Tibial nerve (tissue), 4 donors: ENCODE results near the gene SH3D21. TPM values are rescaled to one million over a fixed set of nuclear protein-coding genes. Genes with fewer than 3 reads are reported as not detected.
A peak's percentile ranks its signal among the peaks of the same experiment; 100 is the strongest.

Source experiments
- DNase-seq, 2 donors: peaks; one replicate each; pipeline ENCODE4 v3.0.0-alpha.2; 2019; ENCODE audit warnings: low spot score in 2 of 2
- H3K27ac ChIP-seq, 4 donors: fragments of 200-600 bp; sonication (generic) in 3 of 4; one replicate each; pipeline ENCODE4 v1.5.1; 2017 to 2019; ENCODE audit warnings: mild to moderate bottlenecking in 1 of 4
- H3K27me3 ChIP-seq, 2 donors: fragments of 200-600 bp; sonication (generic) in 1 of 2; one replicate each; pipeline versions ENCODE4 v1.5.1 to v1.6.0; 2017 to 2019
- H3K36me3 ChIP-seq, 3 donors: fragments of 200-600 bp; sonication (generic); one replicate each; pipeline ENCODE4 v1.5.1; 2018 to 2019
- H3K4me1 ChIP-seq, 4 donors: fragments of 200-600 bp; sonication (generic) in 3 of 4; one replicate each; pipeline ENCODE4 v1.5.1; 2017 to 2019
- H3K4me3 ChIP-seq, 4 donors: fragments of 200-600 bp; sonication (generic) in 3 of 4; one replicate each; pipeline ENCODE4 v1.5.1; 2017 to 2019; ENCODE audit warnings: mild to moderate bottlenecking in 1 of 4, moderate library complexity in 1 of 4
- H3K9me3 ChIP-seq, 4 donors: fragments of 200-600 bp; sonication (generic) in 3 of 4; one replicate each; pipeline ENCODE4 v1.5.1; 2017 to 2019
- CTCF ChIP-seq, 5 experiments: fragments of 200-600 bp in 3 of 5; fragments of 450-650 bp in 2 of 5; sonication (generic) in 3 of 5; IDR thresholded peaks; one replicate each; pipeline ENCODE4 v1.5.1; 2016 to 2019; ENCODE audit warnings: antibody characterized with exemption in 5 of 5, mild to moderate bottlenecking in 3 of 5, moderate library complexity in 2 of 5
- EP300 ChIP-seq, 2 donors: sonication (generic); formaldehyde crosslinking; IDR thresholded peaks; one replicate each; pipeline ENCODE4 v1.6.1; 2017; ENCODE audit warnings: antibody characterized with exemption in 2 of 2, mild to moderate bottlenecking in 1 of 2
- POLR2A ChIP-seq, 2 donors: fragments of 450-650 bp; IDR thresholded peaks; one replicate each; pipeline ENCODE4 v1.6.1; 2017; ENCODE audit warnings: antibody characterized with exemption in 2 of 2, mild to moderate bottlenecking in 2 of 2, moderate library complexity in 2 of 2
- WGBS, 2 donors: methylation state at CpG; one replicate each; pipeline ENCODE4 v1.1.5; 2018; 5-methylcytosine and 5-hydroxymethylcytosine counted together
- total RNA-seq, 4 donors: library from RNA; depleted of rRNA; stranded (reverse); fragments of >200 nt; gene quantifications; one replicate each; pipeline ENCODE4 v1.1.0, GENCODE V29; 2016

SH3D21 gene
- total RNA-seq, 4 donors from 2014 or later = 1.5 to 4.1 (median 2.4) TPM

DNA sequence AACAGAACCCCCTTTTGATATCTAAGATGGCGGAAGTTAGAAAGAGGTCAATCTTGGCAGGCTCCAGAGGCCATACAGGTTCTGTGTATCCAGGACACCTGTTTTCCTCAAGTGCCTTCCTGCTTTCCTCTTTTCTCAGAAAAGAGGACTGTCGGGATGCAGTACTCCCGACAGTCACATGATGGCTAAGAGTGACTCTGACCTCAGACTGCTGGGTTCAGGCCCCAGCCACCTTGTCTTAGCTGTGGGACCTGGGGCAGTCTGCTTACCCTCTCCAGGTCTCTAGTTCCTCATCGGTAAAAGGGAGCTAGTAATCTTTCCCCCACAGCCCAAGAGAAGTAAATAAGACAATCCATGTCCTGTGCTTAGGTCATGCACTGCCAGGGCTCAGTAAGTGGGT, 49.6 kb downstream of the SH3D21 start:
- peaks cover 2 to 60% (median 11%) of the 10 kb centered on the region in 3 donors for H3K36me3 ChIP-seq
- peaks cover 0 to 27% (median 21%) of the 10 kb centered on the region in 4 donors for H3K4me1 ChIP-seq
- TF ChIP-seq CTCF (IDR thresholded peaks at IDR 0.05) = no peak
- no peak for TF ChIP-seq EP300 (IDR thresholded peaks at IDR 0.05)
- TF ChIP-seq POLR2A (IDR thresholded peaks at IDR 0.05) = no peak
- H3K4me3 ChIP-seq = no peak overlapping the region
- WGBS, 2 donors = 68 to 73% methylated on average over 4 of the region's 4 CpGs
- no peaks in the 10 kb centered on the region for H3K9me3 ChIP-seq
- no peaks in the 10 kb centered on the region for H3K27me3 ChIP-seq
- DNase-seq = no peak
- H3K27ac ChIP-seq = no peak overlapping the region

DNA sequence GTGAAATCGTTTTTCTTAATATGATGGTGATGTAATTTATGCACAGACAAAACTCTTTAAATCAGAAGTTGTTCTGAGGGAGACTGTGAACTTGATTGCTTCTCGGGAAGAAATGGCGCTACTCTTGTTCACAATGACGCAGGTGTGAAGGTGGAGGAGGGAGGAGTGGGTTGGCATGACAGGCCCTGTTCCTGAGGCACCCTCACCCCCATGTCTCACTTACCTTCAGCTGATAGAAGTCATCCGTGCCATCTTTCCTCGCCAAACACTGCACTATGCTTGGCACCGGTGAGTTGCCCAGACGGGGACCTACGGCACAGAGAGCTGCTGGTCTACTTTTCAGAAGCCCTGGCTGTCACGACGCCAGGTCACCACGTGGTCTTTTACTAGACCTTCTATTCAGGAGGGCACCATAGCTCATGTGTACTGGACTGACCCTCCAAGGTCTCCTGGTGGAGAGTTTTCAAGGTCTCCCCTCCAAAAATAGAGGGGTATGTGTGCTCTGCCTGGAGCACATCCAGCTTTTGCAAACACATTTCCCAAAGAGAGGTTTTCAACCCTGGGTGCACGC, 52.4 kb downstream of the SH3D21 start:
- peaks cover 0 to 3% (median 0%) of the 10 kb centered on the region in 4 donors for H3K4me1 ChIP-seq
- WGBS, 2 donors = 90 to 92% methylated on average over 13 of the region's 13 CpGs
- no peak for DNase-seq
- no peak overlapping the region for H3K27ac ChIP-seq
- no peak for TF ChIP-seq POLR2A (IDR thresholded peaks at IDR 0.05)
- no peak for TF ChIP-seq EP300 (IDR thresholded peaks at IDR 0.05)
- TF ChIP-seq CTCF (IDR thresholded peaks at IDR 0.05) = no peak
- no peaks in the 10 kb centered on the region for H3K9me3 ChIP-seq
- H3K27me3 ChIP-seq = no peaks in the 10 kb centered on the region
- H3K4me3 ChIP-seq = no peak overlapping the region
- H3K36me3 ChIP-seq = peaks cover 2 to 82% (median 15%) of the 10 kb centered on the region in 3 donors

DNA sequence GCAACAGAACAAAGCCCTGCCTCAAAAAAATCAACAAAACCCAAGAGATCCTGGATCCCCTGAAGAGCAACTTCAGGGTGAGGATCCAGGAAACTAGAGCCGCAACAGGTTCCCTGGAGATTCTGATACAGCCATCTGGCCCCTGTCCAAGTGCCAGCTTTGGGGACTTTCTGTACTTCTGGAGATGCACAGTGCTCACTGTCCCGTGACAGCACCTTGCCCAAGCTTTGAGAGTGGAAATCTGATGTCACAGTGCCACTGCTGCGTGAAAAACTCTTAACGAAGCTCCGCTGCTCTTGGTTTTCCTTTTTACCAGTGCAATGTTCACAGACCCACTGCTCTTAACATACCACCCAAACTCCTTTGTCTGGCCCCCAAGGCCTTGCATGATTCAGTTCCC, 53.2 kb downstream of the SH3D21 start:
- Histone ChIP-seq H3K27ac (no peak overlapping the region), H3K4me1 (peaks cover 0 to 3% (median 0%) of the 10 kb centered on the region in 4 donors), H3K4me3 (no peak overlapping the region), H3K27me3 (no peaks in the 10 kb centered on the region), H3K36me3 (peaks cover 1 to 74% (median 9%) of the 10 kb centered on the region in 3 donors), H3K9me3 (no peaks in the 10 kb centered on the region)
- DNase-seq = no peak
- 93 to 94% methylated on average over 5 of the region's 5 CpGs for WGBS, 2 donors
- TF ChIP-seq CTCF (IDR thresholded peaks at IDR 0.05) (no peak), POLR2A (IDR thresholded peaks at IDR 0.05) (no peak), EP300 (IDR thresholded peaks at IDR 0.05) (no peak)

GRCh38 chr1:36359911-36360550, 53.9 kb downstream of the SH3D21 start:
- WGBS, 2 donors = 84 to 85% methylated on average over 6 of the region's 6 CpGs
- Histone ChIP-seq H3K9me3 (no peaks in the 10 kb centered on the region), H3K4me1 (peaks cover 0 to 5% (median under 1%) of the 10 kb centered on the region in 4 donors), H3K36me3 (peaks cover 0 to 67% (median 5%) of the 10 kb centered on the region in 3 donors), H3K27me3 (no peaks in the 10 kb centered on the region), H3K27ac (no peak overlapping the region), H3K4me3 (no peak overlapping the region)
- no peak for DNase-seq
- no peak for TF ChIP-seq EP300 (IDR thresholded peaks at IDR 0.05)
- TF ChIP-seq CTCF (IDR thresholded peaks at IDR 0.05) = no peak
- TF ChIP-seq POLR2A (IDR thresholded peaks at IDR 0.05) = no peak

DNA sequence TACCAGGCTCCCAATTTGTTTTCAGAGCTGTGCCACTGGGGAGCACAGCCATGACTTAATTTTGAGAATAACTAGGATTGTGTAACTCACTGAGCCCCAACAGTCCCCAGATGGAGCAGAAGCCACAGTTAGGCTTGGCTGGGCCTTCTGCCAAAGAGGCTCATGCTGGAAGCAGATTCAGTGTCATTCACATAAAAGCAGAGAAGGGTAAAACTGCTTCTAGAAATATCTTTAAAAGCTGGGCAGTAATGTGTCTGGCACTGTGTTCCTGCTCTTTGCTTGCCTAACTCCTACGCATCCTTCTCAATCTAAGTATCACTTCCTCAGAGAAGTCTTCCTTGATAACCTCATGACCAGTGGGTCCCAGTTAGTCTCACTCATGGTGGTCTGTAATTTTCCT, 59.2 kb downstream of the SH3D21 start:
- peak overlapping the region in 3 of 4 donors; percentile 44 to 85 (median 50) for H3K27ac ChIP-seq
- WGBS, 2 donors = 59 to 72% methylated on average over 1 of the region's 1 CpG
- H3K4me3 ChIP-seq = no peak overlapping the region
- H3K36me3 ChIP-seq = peaks cover 0 to 38% (median 5%) of the 10 kb centered on the region in 3 donors
- H3K27me3 ChIP-seq = no peaks in the 10 kb centered on the region
- no peaks in the 10 kb centered on the region for H3K9me3 ChIP-seq
- DNase-seq = peak; percentile 85
- TF ChIP-seq EP300 (IDR thresholded peaks at IDR 0.05) = peak in 1 of 2 donors; percentile 53
- no peak for TF ChIP-seq POLR2A (IDR thresholded peaks at IDR 0.05)
- peaks cover 4 to 43% (median 22%) of the 10 kb centered on the region in 4 donors for H3K4me1 ChIP-seq
